HepG2 (cell line): ENCODE measurements around the gene LAG3. TPM values are rescaled to one million over a fixed set of nuclear protein-coding genes. Genes with fewer than 3 reads are reported as not detected.

ENCODE experiments used
- FOSL1 ChIP-seq: sonication (generic); formaldehyde crosslinking; IDR thresholded peaks from 2 replicates; pipeline ENCODE4 v1.9.0; 2021; ENCODE audit warnings: missing genetic modification reagents, borderline replicate concordance
- GFI1 ChIP-seq: sonication (generic); formaldehyde crosslinking; IDR thresholded peaks from 2 replicates; pipeline ENCODE4 v1.5.0; 2020; ENCODE audit warnings: missing genetic modification reagents, mild to moderate bottlenecking, borderline replicate concordance
- HIVEP1 ChIP-seq: sonication (generic); formaldehyde crosslinking; IDR thresholded peaks from 2 replicates; pipeline ENCODE4 v1.4.0; 2020; ENCODE audit warnings: mild to moderate bottlenecking, missing genetic modification reagents
- MYC ChIP-seq: sonication (generic); formaldehyde crosslinking; IDR thresholded peaks from 2 replicates; pipeline ENCODE4 v1.9.0; 2021; ENCODE audit warnings: missing genetic modification reagents, borderline replicate concordance
- NFYC ChIP-seq: IDR thresholded peaks from 2 replicates; pipeline ENCODE4 v1.6.1; 2016; ENCODE audit warnings: missing genetic modification reagents, missing compliant biosample characterization
- polyA plus RNA-seq, 8 experiments: library from polyadenylated mRNA; depleted of rRNA in 3 of 8; stranded (reverse) in 7 of 8; unstranded in 1 of 8; fragments of >200 nt; fragmentation: Illumina TruSeq in 4 of 8; extraction: Trizol in 4 of 8; gene quantifications; 2 replicates each; pipeline versions ENCODE4 v1.2.1 to v1.2.3, GENCODE V29; 2011 to 2016; ENCODE audit warnings: low read depth in 4 of 8, missing spikeins in 1 of 8, mixed read lengths in 1 of 8; ENCODE audit not compliant: insufficient read depth in 1 of 8
- total RNA-seq, 5 experiments: library from RNA; depleted of rRNA; stranded (reverse); fragments of >200 nt; fragmentation: Illumina TruSeq; extraction: Trizol; gene quantifications; 2 replicates each; pipeline ENCODE4 v1.2.3, GENCODE V29; 2016; ENCODE audit warnings: low read depth in 1 of 5
- TF ChIP-seq, protein P1 (sequence below): sonication (generic); formaldehyde crosslinking; IDR thresholded peaks from 2 replicates; pipeline ENCODE4 v1.9.0; 2021; ENCODE audit warnings: missing genetic modification reagents, mild to moderate bottlenecking, borderline replicate concordance
- TF ChIP-seq, protein P2 (sequence below): sonication (generic); formaldehyde crosslinking; IDR thresholded peaks from 2 replicates; pipeline ENCODE4 v1.5.1; 2020; ENCODE audit warnings: mild to moderate bottlenecking, missing genetic modification reagents, borderline replicate concordance
- TF ChIP-seq, protein P3 (sequence below): sonication (generic); formaldehyde crosslinking; IDR thresholded peaks from 2 replicates; pipeline ENCODE4 v1.9.0; 2021; ENCODE audit warnings: mild to moderate bottlenecking, missing genetic modification reagents

The LAG3 gene
- total and polyA plus RNA-seq, 2 of the 13 experiments (the other 11 are each of a cell fraction or from before 2014, with no cell fraction given) = 0.11 to 0.26 TPM

DNA sequence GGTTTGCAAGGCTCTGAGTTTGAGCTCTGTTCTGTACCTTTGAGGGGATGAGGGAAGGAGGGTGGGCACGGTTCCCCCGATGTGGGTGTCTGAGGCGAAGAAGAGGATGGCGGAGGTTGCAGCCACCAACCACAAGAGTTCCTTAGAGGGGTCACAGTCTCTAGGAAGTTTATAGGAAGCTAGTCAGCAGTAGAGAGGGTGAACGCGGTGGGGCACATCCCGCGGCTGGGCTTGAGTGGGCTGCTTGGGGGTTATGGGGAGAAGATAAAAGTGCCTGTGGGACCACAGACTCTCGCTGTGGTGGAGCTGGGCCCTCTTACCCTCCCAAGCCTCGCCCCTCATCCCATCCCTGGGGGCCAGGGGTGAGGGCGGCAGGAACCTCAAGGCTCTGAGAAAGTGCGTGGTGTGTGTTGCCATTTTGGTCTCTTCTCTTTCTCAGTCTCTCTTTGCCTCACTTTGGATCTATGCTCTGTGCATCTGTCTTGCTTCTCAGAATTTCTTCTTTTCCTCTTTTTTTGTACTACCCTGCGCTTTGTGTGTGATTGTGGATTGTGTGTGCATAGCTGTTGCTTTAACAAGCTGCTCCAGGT, 19.7 kb downstream of the LAG3 start (continued):
- TF ChIP-seq, protein P1, sequence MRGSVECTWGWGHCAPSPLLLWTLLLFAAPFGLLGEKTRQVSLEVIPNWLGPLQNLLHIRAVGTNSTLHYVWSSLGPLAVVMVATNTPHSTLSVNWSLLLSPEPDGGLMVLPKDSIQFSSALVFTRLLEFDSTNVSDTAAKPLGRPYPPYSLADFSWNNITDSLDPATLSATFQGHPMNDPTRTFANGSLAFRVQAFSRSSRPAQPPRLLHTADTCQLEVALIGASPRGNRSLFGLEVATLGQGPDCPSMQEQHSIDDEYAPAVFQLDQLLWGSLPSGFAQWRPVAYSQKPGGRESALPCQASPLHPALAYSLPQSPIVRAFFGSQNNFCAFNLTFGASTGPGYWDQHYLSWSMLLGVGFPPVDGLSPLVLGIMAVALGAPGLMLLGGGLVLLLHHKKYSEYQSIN (CRISPR knock-in tag) = no peak
- TF ChIP-seq GFI1 (CRISPR knock-in tag) (no peak), NFYC (CRISPR knock-in tag) (no peak), HIVEP1 (CRISPR knock-in tag) (no peak), FOSL1 (CRISPR knock-in tag) (no peak), MYC (CRISPR knock-in tag) (no peak)
- TF ChIP-seq, protein P2, sequence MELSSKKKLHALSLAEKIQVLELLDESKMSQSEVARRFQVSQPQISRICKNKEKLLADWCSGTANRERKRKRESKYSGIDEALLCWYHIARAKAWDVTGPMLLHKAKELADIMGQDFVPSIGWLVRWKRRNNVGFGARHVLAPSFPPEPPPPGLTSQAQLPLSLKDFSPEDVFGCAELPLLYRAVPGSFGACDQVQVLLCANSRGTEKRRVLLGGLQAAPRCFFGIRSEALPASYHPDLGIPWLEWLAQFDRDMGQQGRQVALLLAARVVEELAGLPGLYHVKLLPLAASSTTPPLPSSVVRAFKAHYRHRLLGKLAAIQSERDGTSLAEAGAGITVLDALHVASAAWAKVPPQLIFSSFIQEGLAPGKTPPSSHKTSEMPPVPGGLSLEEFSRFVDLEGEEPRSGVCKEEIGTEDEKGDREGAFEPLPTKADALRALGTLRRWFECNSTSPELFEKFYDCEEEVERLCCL (CRISPR knock-in tag) = no peak
- TF ChIP-seq, protein P3, sequence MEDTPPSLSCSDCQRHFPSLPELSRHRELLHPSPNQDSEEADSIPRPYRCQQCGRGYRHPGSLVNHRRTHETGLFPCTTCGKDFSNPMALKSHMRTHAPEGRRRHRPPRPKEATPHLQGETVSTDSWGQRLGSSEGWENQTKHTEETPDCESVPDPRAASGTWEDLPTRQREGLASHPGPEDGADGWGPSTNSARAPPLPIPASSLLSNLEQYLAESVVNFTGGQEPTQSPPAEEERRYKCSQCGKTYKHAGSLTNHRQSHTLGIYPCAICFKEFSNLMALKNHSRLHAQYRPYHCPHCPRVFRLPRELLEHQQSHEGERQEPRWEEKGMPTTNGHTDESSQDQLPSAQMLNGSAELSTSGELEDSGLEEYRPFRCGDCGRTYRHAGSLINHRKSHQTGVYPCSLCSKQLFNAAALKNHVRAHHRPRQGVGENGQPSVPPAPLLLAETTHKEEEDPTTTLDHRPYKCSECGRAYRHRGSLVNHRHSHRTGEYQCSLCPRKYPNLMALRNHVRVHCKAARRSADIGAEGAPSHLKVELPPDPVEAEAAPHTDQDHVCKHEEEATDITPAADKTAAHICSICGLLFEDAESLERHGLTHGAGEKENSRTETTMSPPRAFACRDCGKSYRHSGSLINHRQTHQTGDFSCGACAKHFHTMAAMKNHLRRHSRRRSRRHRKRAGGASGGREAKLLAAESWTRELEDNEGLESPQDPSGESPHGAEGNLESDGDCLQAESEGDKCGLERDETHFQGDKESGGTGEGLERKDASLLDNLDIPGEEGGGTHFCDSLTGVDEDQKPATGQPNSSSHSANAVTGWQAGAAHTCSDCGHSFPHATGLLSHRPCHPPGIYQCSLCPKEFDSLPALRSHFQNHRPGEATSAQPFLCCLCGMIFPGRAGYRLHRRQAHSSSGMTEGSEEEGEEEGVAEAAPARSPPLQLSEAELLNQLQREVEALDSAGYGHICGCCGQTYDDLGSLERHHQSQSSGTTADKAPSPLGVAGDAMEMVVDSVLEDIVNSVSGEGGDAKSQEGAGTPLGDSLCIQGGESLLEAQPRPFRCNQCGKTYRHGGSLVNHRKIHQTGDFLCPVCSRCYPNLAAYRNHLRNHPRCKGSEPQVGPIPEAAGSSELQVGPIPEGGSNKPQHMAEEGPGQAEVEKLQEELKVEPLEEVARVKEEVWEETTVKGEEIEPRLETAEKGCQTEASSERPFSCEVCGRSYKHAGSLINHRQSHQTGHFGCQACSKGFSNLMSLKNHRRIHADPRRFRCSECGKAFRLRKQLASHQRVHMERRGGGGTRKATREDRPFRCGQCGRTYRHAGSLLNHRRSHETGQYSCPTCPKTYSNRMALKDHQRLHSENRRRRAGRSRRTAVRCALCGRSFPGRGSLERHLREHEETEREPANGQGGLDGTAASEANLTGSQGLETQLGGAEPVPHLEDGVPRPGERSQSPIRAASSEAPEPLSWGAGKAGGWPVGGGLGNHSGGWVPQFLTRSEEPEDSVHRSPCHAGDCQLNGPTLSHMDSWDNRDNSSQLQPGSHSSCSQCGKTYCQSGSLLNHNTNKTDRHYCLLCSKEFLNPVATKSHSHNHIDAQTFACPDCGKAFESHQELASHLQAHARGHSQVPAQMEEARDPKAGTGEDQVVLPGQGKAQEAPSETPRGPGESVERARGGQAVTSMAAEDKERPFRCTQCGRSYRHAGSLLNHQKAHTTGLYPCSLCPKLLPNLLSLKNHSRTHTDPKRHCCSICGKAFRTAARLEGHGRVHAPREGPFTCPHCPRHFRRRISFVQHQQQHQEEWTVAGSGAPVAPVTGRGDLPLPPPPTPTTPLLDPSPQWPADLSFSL (CRISPR knock-in tag) = peak; percentile 75; the same call in 1 of the 2 replicates
